Measurements from ENCODE around the gene MUC6. TPM values are rescaled to one million over a fixed set of nuclear protein-coding genes. Genes with fewer than 3 reads are reported as not detected.
A peak's percentile ranks its signal among the peaks of the same experiment; 100 is the strongest.

MUC6 gene, protein sequence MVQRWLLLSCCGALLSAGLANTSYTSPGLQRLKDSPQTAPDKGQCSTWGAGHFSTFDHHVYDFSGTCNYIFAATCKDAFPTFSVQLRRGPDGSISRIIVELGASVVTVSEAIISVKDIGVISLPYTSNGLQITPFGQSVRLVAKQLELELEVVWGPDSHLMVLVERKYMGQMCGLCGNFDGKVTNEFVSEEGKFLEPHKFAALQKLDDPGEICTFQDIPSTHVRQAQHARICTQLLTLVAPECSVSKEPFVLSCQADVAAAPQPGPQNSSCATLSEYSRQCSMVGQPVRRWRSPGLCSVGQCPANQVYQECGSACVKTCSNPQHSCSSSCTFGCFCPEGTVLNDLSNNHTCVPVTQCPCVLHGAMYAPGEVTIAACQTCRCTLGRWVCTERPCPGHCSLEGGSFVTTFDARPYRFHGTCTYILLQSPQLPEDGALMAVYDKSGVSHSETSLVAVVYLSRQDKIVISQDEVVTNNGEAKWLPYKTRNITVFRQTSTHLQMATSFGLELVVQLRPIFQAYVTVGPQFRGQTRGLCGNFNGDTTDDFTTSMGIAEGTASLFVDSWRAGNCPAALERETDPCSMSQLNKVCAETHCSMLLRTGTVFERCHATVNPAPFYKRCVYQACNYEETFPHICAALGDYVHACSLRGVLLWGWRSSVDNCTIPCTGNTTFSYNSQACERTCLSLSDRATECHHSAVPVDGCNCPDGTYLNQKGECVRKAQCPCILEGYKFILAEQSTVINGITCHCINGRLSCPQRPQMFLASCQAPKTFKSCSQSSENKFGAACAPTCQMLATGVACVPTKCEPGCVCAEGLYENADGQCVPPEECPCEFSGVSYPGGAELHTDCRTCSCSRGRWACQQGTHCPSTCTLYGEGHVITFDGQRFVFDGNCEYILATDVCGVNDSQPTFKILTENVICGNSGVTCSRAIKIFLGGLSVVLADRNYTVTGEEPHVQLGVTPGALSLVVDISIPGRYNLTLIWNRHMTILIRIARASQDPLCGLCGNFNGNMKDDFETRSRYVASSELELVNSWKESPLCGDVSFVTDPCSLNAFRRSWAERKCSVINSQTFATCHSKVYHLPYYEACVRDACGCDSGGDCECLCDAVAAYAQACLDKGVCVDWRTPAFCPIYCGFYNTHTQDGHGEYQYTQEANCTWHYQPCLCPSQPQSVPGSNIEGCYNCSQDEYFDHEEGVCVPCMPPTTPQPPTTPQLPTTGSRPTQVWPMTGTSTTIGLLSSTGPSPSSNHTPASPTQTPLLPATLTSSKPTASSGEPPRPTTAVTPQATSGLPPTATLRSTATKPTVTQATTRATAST (N-terminal part only)
- total RNA-seq (2022): not detected in 2 replicates
- not detected for Bru-seq, nascent RNA
- BruChase-seq, experiment 1, labeled RNA remaining after a 6-hour chase: not detected
- not detected for BruChase-seq, experiment 2, labeled RNA remaining after a 2-hour chase
- long read RNA-seq: 0 reads

DNA sequence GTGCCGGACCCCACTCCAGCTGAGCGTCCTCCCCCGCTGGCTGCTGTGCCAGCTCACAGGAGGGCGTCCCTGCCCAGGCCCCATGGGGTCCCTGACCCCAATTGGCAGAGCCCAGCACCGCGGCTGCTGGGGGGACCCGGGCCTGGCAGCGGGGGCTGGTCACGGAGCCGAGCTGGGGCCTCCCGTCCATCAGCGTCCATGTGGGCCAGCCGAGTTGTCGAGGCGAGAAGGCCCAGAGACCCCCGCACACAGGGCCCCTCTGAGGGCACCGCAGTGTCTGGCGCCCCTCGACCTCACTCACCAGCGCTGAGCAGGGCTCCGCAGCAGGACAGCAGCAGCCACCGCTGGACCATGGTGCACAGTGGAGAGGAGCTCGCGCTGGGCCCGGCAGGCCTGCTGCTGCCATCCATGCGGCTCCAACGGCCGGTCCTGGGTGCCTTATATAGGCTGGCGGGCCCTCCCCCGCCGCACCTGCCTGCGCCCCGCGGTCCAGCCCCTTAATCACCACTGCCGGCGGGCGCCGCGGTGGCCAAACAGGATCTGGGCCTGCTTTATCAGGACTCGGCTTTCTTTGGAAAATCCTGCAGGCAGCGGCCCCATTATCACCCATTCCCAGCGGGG, at the start of gene MUC6:
MUC6 (minus strand) TSS at position 416 of the 621 bp plus-strand sequence; CDS start at position 353, 63 bp downstream.
- Mint-ChIP-seq H3K27ac (ENCODE audit: low read depth, unreplicated experiment) (no peak within 1 kb of the TSS), H3K4me1 (ENCODE audit: insufficient read depth, unreplicated experiment) (peaks cover 11% of the 10 kb centered on the region), H3K27me3 (ENCODE audit: insufficient read depth, unreplicated experiment) (no peaks in the 10 kb centered on the region), H3K4me3 (ENCODE audit: unreplicated experiment) (no peak within 1 kb of the TSS), H3K9me3 (ENCODE audit: unreplicated experiment) (peaks cover 11% of the 10 kb centered on the region), H3K36me3 (ENCODE audit: insufficient read depth, unreplicated experiment) (no peaks in the 10 kb centered on the region)
- no peak for DNase-seq (ENCODE audit: unreplicated experiment)
- ChIA-PET CTCF (no interaction called here), POLR2A (no interaction called here)
- no TSS peak for BruUV-seq (replicated peaks)
- intact Hi-C loops (cut with micrococcal nuclease): no loop called here
- TF ChIP-seq, protein P1, sequence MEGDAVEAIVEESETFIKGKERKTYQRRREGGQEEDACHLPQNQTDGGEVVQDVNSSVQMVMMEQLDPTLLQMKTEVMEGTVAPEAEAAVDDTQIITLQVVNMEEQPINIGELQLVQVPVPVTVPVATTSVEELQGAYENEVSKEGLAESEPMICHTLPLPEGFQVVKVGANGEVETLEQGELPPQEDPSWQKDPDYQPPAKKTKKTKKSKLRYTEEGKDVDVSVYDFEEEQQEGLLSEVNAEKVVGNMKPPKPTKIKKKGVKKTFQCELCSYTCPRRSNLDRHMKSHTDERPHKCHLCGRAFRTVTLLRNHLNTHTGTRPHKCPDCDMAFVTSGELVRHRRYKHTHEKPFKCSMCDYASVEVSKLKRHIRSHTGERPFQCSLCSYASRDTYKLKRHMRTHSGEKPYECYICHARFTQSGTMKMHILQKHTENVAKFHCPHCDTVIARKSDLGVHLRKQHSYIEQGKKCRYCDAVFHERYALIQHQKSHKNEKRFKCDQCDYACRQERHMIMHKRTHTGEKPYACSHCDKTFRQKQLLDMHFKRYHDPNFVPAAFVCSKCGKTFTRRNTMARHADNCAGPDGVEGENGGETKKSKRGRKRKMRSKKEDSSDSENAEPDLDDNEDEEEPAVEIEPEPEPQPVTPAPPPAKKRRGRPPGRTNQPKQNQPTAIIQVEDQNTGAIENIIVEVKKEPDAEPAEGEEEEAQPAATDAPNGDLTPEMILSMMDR (IDR thresholded peaks at IDR 0.05; ENCODE audit: unreplicated experiment): no peak

DNA sequence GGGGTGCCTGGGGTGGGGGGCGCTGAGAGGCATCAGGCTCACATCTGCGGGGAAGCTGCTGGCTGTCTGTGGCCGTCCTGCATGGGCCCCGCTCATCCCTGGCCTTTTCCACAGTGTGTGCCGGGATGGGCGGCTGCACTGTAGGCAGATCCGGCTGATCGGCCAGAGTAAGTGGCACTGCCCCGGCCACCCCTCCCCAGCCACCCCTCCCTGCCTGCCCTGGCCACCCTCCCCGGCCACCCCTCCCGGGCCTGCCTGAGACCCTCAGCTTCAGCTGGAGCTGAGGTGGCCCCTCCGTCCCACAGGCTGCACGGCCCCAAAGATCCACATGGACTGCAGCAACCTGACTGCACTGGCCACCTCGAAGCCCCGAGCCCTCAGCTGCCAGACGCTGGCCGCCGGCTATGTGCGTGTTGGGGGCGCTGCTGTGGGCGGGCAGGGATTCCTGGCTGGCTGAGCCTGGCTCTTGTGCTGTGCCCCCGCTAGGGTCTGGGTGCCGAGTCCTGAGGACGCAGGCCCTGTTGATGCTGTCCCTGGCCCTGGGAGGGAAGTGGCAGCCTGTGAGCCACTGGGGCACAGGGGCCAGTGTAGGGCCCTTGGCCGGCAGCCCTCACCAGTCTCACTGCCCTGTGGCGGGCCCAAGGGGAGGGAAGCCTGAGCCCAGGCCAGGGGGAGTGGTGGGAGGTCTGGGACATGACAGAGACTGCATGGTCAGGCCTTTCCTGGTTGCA, 49.1 kb upstream of the MUC6 start:
- TF ChIP-seq, protein P1 (IDR thresholded peaks at IDR 0.05; ENCODE audit: unreplicated experiment): no peak
- BruUV-seq (replicated peaks): no TSS peak
- no peaks in the 10 kb centered on the region for H3K36me3 Mint-ChIP-seq (ENCODE audit: insufficient read depth, unreplicated experiment)
- H3K27ac Mint-ChIP-seq (ENCODE audit: low read depth, unreplicated experiment): no peak overlapping the region
- intact Hi-C loops (cut with micrococcal nuclease): no loop called here
- no peak overlapping the region for H3K4me3 Mint-ChIP-seq (ENCODE audit: unreplicated experiment)
- no peaks in the 10 kb centered on the region for H3K4me1 Mint-ChIP-seq (ENCODE audit: insufficient read depth, unreplicated experiment)
- POLR2A ChIA-PET: no interaction called here
- no peaks in the 10 kb centered on the region for H3K9me3 Mint-ChIP-seq (ENCODE audit: unreplicated experiment)
- CTCF ChIA-PET: no interaction called here
- no peak for DNase-seq (ENCODE audit: unreplicated experiment)
- H3K27me3 Mint-ChIP-seq (ENCODE audit: insufficient read depth, unreplicated experiment): no peaks in the 10 kb centered on the region

DNA sequence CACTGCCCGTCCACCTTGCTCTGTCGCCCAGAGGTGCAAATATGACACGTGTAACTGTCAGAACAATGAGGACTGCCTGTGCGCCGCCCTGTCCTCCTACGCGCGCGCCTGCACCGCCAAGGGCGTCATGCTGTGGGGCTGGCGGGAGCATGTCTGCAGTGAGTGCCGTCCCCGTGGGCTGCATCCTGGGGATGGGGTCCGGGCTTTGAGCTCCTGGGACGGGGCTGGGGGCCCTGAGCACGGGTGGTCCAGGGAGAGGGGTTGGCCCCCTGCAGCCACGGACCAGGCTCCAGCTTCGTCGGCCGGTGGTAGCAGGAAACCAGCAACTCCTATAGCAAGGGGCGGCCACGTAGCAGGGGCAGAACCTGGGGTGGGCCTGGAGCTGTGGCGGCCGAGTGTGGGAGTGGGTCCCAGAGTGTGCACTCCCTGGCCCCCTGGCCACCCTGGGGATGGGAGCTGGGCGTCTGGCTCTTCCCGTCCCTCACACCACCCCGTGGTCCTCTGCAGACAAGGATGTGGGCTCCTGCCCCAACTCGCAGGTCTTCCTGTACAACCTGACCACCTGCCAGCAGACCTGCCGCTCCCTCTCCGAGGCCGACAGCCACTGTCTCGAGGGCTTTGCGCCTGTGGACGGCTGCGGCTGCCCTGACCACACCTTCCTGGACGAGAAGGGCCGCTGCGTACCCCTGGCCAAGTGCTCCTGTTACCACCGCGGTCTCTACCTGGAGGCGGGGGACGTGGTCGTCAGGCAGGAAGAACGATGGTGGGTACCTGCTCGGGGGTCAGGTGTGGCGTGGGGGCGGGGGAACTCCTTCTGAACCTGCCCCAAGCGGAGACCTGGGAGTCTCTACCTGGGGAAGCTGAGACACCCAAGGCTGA, 48.3 kb upstream of the MUC6 start:
- Mint-ChIP-seq H3K9me3 (ENCODE audit: unreplicated experiment) (no peaks in the 10 kb centered on the region), H3K4me3 (ENCODE audit: unreplicated experiment) (no peak overlapping the region), H3K27ac (ENCODE audit: low read depth, unreplicated experiment) (no peak overlapping the region), H3K36me3 (ENCODE audit: insufficient read depth, unreplicated experiment) (no peaks in the 10 kb centered on the region), H3K4me1 (ENCODE audit: insufficient read depth, unreplicated experiment) (no peaks in the 10 kb centered on the region), H3K27me3 (ENCODE audit: insufficient read depth, unreplicated experiment) (no peaks in the 10 kb centered on the region)
- DNase-seq (ENCODE audit: unreplicated experiment): peak; percentile 63
- ChIA-PET CTCF (interaction anchor here (0.7 kb wide), 1 partner anchor 33 kb away, joined by 3 read pairs; no protein-coding TSS in a partner anchor), POLR2A (no interaction called here)
- intact Hi-C loops (cut with micrococcal nuclease): no loop called here
- TF ChIP-seq, protein P1 (IDR thresholded peaks at IDR 0.05; ENCODE audit: unreplicated experiment): no peak
- BruUV-seq (replicated peaks): no TSS peak
